ENCODE measurements around the gene USP6NL.

Gene USP6NL

GRCh38 chr10:11407939-11408338, 203.5 kb downstream of the USP6NL start:
- DNase-seq: no peak

DNA sequence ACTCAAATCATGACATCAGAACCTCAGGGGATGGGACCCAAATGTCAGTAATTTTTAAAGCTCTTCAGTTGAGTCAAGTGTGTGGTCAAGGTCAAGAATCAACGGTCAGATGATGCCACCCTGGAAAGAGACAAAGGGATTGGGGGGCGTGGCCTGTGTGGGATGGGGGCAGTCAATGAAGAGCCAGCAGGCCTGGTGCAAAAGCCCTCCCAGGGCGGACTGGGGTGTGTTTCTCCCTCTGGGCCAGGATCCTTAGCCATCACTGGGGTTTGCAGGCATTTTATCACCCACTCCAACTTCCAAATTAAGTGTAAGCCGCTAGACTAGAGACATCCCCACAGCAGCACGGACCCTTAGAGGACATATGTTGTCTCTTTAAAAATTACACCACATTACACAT, 204.7 kb downstream of the USP6NL start:
- DNase-seq: no peak

DNA sequence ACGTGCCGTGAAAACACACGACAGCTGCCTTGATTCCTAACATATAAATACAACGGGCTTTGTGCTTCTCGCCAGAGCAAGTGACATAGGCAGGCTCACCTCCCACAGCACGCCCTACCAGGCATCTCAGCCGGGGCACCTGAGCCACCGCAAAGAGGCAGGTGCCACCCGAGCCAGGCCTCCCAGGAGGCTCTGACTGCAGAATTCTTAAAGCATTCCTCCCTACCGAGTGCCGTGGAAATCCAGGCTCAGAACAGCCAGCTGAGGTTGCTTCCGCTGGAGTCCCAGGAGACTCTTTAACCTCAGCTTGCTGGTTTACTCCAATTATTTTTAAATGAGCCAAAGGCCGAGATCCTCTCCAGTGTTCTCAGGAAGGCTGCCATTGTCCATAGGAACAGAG, 206.5 kb downstream of the USP6NL start:
- DNase-seq: no peak
